GM23338 (cell line): ENCODE results near the gene MINDY1. TPM values are rescaled to one million over a fixed set of nuclear protein-coding genes. Genes with fewer than 3 reads are reported as not detected.

Source experiments
- ATAC-seq: fragments of 200-7000 bp; cut with Tn5 transposase; 3 replicates; pipeline ENCODE4 v1.9.1; 2020
- DNase-seq: peaks from one replicate; pipeline ENCODE4 v3.0.0-alpha.2; 2015; ENCODE audit warnings: low spot score
- H2AFZ ChIP-seq: fragments of 200-600 bp; sonication (generic); 2 replicates; pipeline ENCODE4 v1.8.0; 2016; ENCODE audit warnings: antibody characterized with exemption, mild to moderate bottlenecking, moderate library complexity
- H3F3A ChIP-seq: fragments of 200-600 bp; sonication (generic); replicated peaks from 2 replicates; pipeline ENCODE4 v1.8.0; 2017; ENCODE audit warnings: antibody characterized with exemption, mixed run types, low read depth
- H3K27ac ChIP-seq: fragments of 200-600 bp; sonication (generic); 2 replicates; pipeline ENCODE4 v1.6.1; 2016; ENCODE audit warnings: low read depth
- H3K27me3 ChIP-seq: fragments of 200-600 bp; sonication (generic); 2 replicates; pipeline ENCODE4 v1.8.0; 2016; ENCODE audit warnings: mild to moderate bottlenecking, mixed run types, moderate library complexity; ENCODE audit not compliant: insufficient read depth
- H3K36me3 ChIP-seq: fragments of 200-600 bp; sonication (generic); 2 replicates; pipeline ENCODE4 v1.8.0; 2016; ENCODE audit warnings: mild to moderate bottlenecking; ENCODE audit not compliant: insufficient read depth
- H3K4me1 ChIP-seq: fragments of 200-600 bp; sonication (generic); 2 replicates; pipeline ENCODE4 v1.8.0; 2016; ENCODE audit warnings: mild to moderate bottlenecking, moderate library complexity; ENCODE audit not compliant: insufficient read depth
- H3K4me2 ChIP-seq: fragments of 200-600 bp; sonication (generic); 2 replicates; pipeline ENCODE4 v1.7.1; 2017; ENCODE audit warnings: mixed run types
- H3K4me3 ChIP-seq: fragments of 200-600 bp; sonication (generic); 2 replicates; pipeline ENCODE4 v1.6.1; 2016; ENCODE audit warnings: mixed run types
- H3K79me2 ChIP-seq: fragments of 200-600 bp; sonication (generic); replicated peaks from 2 replicates; pipeline ENCODE4 v1.8.0; 2017; ENCODE audit warnings: mild to moderate bottlenecking; ENCODE audit not compliant: insufficient read depth
- H3K9me2 ChIP-seq: fragments of 200-600 bp; sonication (generic); 2 replicates; pipeline ENCODE4 v1.8.0; 2017; ENCODE audit not compliant: insufficient read depth
- H4K20me1 ChIP-seq: fragments of 200-600 bp; sonication (generic); replicated peaks from 2 replicates; pipeline ENCODE4 v1.8.0; 2017; ENCODE audit warnings: mild to moderate bottlenecking; ENCODE audit not compliant: insufficient read depth
- H3K27ac Mint-ChIP-seq: 2 replicates; pipeline ENCODE4 v1.8.0; 2020; ENCODE audit warnings: inconsistent platforms, mild to moderate bottlenecking, moderate library complexity, mixed read lengths
- H3K27me3 Mint-ChIP-seq: 3 replicates; pipeline ENCODE4 v1.8.0; 2022; ENCODE audit warnings: low read depth, mild to moderate bottlenecking, moderate library complexity, mixed read lengths, inconsistent platforms; ENCODE audit not compliant: insufficient read depth, poor library complexity
- H3K36me3 Mint-ChIP-seq: 3 replicates; pipeline ENCODE4 v1.8.0; 2021; ENCODE audit warnings: low read depth, mild to moderate bottlenecking, inconsistent platforms, moderate library complexity, mixed read lengths
- H3K4me1 Mint-ChIP-seq: 3 replicates; pipeline ENCODE4 v1.8.0; 2020; ENCODE audit warnings: mild to moderate bottlenecking, inconsistent platforms, mixed read lengths
- H3K4me3 Mint-ChIP-seq: 3 replicates; pipeline ENCODE4 v1.8.0; 2021; ENCODE audit warnings: moderate library complexity, mild to moderate bottlenecking, inconsistent platforms, mixed read lengths
- H3K9me3 Mint-ChIP-seq: 3 replicates; pipeline ENCODE4 v1.8.0; 2020; ENCODE audit warnings: moderate library complexity, mild to moderate bottlenecking, inconsistent platforms, mixed read lengths
- CREB1 ChIP-seq: fragments of 250-450 bp; sonication (Bioruptor Pico); IDR thresholded peaks from 2 replicates; pipeline ENCODE4 v1.5.0; 2020; ENCODE audit warnings: low read depth, mild to moderate bottlenecking, moderate library complexity
- JUNB ChIP-seq: IDR thresholded peaks from one replicate; pipeline ENCODE4 v1.6.1; 2016; ENCODE audit warnings: antibody characterized with exemption; ENCODE audit not compliant: unreplicated experiment
- POLR2AphosphoS5 ChIP-seq: IDR thresholded peaks from 2 replicates; pipeline ENCODE4 v1.6.1; 2016; ENCODE audit warnings: antibody characterized with exemption, low read depth
- ZNF114 ChIP-seq: fragments of 250-450 bp; sonication (Bioruptor Pico); IDR thresholded peaks from 2 replicates; pipeline ENCODE4 v1.5.0; 2020; ENCODE audit warnings: mild to moderate bottlenecking, moderate library complexity
- ZNF331 ChIP-seq: fragments of 250-450 bp; sonication (Bioruptor Pico); IDR thresholded peaks from 2 replicates; pipeline ENCODE4 v1.5.0; 2020; ENCODE audit warnings: low read depth, mild to moderate bottlenecking, moderate library complexity
- polyA plus RNA-seq: library from polyadenylated mRNA; unstranded; fragments of >200 nt; fragmentation: Nextera tagmentation; extraction: Ambion mirVana; gene quantifications from 2 replicates; pipeline ENCODE4 v1.2.1, GENCODE V29; 2016
- total RNA-seq: library from RNA; depleted of rRNA; stranded (reverse); fragments of >200 nt; shearing (Covaris generic); gene quantifications from 2 replicates; pipeline ENCODE4 v1.2.3, GENCODE V29; 2014
- TF ChIP-seq, protein P1 (sequence below): IDR thresholded peaks from 2 replicates; pipeline ENCODE4 v1.6.1; 2016; ENCODE audit warnings: antibody characterized with exemption
- TF ChIP-seq, protein P2 (sequence below): fragments of 250-450 bp; sonication (Bioruptor Pico); IDR thresholded peaks from 2 replicates; pipeline ENCODE4 v1.5.0; 2020; ENCODE audit warnings: mild to moderate bottlenecking, moderate library complexity

The MINDY1 gene
- total and polyA plus RNA-seq, 2 experiments from 2014 or later = 4.5 to 10.3 TPM

DNA sequence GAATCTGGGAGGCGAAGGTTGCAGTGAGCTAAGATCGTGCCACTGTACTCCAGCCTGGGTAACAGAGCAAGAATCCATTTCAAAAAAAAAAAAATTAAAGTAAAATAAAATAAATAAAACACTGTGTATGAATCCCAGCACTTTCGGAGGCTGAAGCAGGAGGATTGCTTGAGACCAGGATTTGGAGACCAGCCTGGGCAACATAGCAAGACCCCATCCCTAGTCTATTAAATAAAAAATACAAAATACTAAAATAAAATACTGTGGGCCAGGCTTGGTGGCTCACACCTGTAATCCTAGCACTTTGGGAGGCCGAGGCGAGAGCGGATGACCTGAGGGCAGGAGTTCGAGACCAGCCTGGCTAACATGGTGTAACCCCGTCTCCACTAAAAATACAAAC lies 25.5 kb upstream of the MINDY1 start (continued):
- TF ChIP-seq, protein P1, sequence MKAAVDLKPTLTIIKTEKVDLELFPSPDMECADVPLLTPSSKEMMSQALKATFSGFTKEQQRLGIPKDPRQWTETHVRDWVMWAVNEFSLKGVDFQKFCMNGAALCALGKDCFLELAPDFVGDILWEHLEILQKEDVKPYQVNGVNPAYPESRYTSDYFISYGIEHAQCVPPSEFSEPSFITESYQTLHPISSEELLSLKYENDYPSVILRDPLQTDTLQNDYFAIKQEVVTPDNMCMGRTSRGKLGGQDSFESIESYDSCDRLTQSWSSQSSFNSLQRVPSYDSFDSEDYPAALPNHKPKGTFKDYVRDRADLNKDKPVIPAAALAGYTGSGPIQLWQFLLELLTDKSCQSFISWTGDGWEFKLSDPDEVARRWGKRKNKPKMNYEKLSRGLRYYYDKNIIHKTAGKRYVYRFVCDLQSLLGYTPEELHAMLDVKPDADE = no peak
- TF ChIP-seq, protein P2, sequence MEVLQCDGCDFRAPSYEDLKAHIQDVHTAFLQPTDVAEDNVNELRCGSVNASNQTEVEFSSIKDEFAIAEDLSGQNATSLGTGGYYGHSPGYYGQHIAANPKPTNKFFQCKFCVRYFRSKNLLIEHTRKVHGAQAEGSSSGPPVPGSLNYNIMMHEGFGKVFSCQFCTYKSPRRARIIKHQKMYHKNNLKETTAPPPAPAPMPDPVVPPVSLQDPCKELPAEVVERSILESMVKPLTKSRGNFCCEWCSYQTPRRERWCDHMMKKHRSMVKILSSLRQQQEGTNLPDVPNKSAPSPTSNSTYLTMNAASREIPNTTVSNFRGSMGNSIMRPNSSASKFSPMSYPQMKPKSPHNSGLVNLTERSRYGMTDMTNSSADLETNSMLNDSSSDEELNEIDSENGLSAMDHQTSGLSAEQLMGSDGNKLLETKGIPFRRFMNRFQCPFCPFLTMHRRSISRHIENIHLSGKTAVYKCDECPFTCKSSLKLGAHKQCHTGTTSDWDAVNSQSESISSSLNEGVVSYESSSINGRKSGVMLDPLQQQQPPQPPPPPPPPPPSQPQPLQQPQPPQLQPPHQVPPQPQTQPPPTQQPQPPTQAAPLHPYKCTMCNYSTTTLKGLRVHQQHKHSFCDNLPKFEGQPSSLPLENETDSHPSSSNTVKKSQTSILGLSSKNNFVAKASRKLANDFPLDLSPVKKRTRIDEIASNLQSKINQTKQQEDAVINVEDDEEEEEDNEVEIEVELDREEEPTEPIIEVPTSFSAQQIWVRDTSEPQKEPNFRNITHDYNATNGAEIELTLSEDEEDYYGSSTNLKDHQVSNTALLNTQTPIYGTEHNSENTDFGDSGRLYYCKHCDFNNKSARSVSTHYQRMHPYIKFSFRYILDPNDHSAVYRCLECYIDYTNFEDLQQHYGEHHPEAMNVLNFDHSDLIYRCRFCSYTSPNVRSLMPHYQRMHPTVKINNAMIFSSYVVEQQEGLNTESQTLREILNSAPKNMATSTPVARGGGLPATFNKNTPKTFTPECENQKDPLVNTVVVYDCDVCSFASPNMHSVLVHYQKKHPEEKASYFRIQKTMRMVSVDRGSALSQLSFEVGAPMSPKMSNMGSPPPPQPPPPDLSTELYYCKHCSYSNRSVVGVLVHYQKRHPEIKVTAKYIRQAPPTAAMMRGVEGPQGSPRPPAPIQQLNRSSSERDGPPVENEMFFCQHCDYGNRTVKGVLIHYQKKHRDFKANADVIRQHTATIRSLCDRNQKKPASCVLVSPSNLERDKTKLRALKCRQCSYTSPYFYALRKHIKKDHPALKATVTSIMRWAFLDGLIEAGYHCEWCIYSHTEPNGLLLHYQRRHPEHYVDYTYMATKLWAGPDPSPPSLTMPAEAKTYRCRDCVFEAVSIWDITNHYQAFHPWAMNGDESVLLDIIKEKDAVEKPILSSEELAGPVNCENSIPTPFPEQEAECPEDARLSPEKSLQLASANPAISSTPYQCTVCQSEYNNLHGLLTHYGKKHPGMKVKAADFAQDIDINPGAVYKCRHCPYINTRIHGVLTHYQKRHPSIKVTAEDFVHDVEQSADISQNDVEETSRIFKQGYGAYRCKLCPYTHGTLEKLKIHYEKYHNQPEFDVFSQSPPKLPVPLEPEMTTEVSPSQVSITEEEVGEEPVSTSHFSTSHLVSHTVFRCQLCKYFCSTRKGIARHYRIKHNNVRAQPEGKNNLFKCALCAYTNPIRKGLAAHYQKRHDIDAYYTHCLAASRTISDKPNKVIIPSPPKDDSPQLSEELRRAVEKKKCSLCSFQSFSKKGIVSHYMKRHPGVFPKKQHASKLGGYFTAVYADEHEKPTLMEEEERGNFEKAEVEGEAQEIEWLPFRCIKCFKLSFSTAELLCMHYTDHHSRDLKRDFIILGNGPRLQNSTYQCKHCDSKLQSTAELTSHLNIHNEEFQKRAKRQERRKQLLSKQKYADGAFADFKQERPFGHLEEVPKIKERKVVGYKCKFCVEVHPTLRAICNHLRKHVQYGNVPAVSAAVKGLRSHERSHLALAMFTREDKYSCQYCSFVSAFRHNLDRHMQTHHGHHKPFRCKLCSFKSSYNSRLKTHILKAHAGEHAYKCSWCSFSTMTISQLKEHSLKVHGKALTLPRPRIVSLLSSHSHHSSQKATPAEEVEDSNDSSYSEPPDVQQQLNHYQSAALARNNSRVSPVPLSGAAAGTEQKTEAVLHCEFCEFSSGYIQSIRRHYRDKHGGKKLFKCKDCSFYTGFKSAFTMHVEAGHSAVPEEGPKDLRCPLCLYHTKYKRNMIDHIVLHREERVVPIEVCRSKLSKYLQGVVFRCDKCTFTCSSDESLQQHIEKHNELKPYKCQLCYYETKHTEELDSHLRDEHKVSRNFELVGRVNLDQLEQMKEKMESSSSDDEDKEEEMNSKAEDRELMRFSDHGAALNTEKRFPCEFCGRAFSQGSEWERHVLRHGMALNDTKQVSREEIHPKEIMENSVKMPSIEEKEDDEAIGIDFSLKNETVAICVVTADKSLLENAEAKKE = no peak

DNA sequence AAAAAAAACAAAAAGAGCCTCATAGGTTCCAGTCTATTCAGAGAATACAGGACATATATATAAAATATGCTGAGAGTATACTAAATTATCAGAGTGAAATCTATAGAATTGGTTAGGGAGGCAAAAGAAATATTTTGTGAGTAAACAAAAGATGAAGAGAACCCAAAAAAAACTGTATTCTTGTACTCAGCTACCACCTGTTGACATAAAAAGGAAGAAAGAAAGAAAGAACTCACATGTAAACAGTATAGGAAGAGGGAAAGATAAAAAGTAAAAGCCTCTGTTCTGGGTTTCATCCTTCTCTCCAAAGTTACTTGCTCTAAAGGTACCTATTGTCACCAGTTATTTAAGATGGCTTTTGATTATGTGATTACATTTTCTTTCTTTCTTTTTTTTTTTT lies 19.8 kb upstream of the MINDY1 start:
- Mint-ChIP-seq H3K9me3 (no peaks in the 10 kb centered on the region), H3K27ac (no peak overlapping the region), H3K4me1 (peaks cover 2% of the 10 kb centered on the region; the same call in 1 of the 3 replicates), H3K4me3 (no peak overlapping the region), H3K36me3 (peaks cover 41% of the 10 kb centered on the region), H3K27me3 (peaks cover 3% of the 10 kb centered on the region)
- Histone ChIP-seq H3K9me2 (no peaks in the 10 kb centered on the region), H3F3A (peaks cover 4% of the 10 kb centered on the region; the same call in 1 of the 2 replicates), H3K27me3 (no peaks in the 10 kb centered on the region), H3K27ac (no peak overlapping the region), H3K4me2 (no peak overlapping the region), H3K79me2 (no peaks in the 10 kb centered on the region), H2AFZ (no peak overlapping the region), H3K36me3 (no peaks in the 10 kb centered on the region; the same call in 1 of the 2 replicates), H3K4me3 (no peak overlapping the region), H3K4me1 (no peaks in the 10 kb centered on the region), H4K20me1 (peaks cover 2% of the 10 kb centered on the region; the same call in 1 of the 2 replicates)
- DNase-seq (no peak), ATAC-seq (no peak)
- TF ChIP-seq JUNB (no peak), CREB1 (CRISPR knock-in tag) (no peak), ZNF331 (no peak), POLR2AphosphoS5 (no peak), ZNF114 (CRISPR knock-in tag) (no peak)
- TF ChIP-seq, protein P2 = no peak
